WTC11 (cell line): ENCODE measurements around the gene EP400. TPM values are rescaled to one million over a fixed set of nuclear protein-coding genes. Genes with fewer than 3 reads are reported as not detected.

Source experiments
- ATAC-seq: fragments of 200-7000 bp; cut with Tn5 transposase; 2 replicates; pipeline ENCODE4 v1.10.0; 2021; ENCODE audit warnings: mild to moderate bottlenecking, moderate library complexity
- CTCF ChIA-PET: fragments of 300-600 bp; sonication (Branson Sonifier 250); formaldehyde crosslinking; loops from one replicate; lab custom pipeline; 2021; ENCODE audit warnings: antibody characterized with exemption; lab: Charles Lee
- POLR2A ChIA-PET: fragments of 350-600 bp; sonication (Branson Sonifier 250); formaldehyde crosslinking; loops from one replicate; lab custom pipeline; 2021; ENCODE audit warnings: antibody characterized with exemption; lab: Charles Lee
- DNase-seq: peaks from one replicate; pipeline ENCODE4 v3.0.0; 2021; ENCODE audit warnings: low spot score
- H3K27ac Mint-ChIP-seq: 2 replicates; pipeline ENCODE4 v1.8.0; 2021; ENCODE audit warnings: mixed read lengths
- H3K27me3 Mint-ChIP-seq: 2 replicates; pipeline ENCODE4 v1.8.0; 2021; ENCODE audit warnings: low read depth, mild to moderate bottlenecking, moderate library complexity, mixed read lengths
- H3K36me3 Mint-ChIP-seq: 2 replicates; pipeline ENCODE4 v1.8.0; 2021; ENCODE audit warnings: mixed read lengths
- H3K4me1 Mint-ChIP-seq: 2 replicates; pipeline ENCODE4 v1.8.0; 2022; ENCODE audit warnings: mixed read lengths
- H3K4me3 Mint-ChIP-seq: 2 replicates; pipeline ENCODE4 v1.8.0; 2021; ENCODE audit warnings: mild to moderate bottlenecking, moderate library complexity, mixed read lengths
- H3K9me3 Mint-ChIP-seq: 2 replicates; pipeline ENCODE4 v1.8.0; 2021; ENCODE audit warnings: mixed read lengths
- ARID4B ChIP-seq: sonication (generic); formaldehyde crosslinking; IDR thresholded peaks from 2 replicates; pipeline ENCODE4 v1.8.0; 2023; ENCODE audit warnings: missing genetic modification reagents, mild to moderate bottlenecking, borderline replicate concordance
- ATF2 ChIP-seq: sonication (generic); formaldehyde crosslinking; IDR thresholded peaks from 2 replicates; pipeline ENCODE4 v1.8.1; 2022; ENCODE audit warnings: low read depth, missing genetic modification reagents, borderline replicate concordance
- ATF6 ChIP-seq: sonication (generic); formaldehyde crosslinking; IDR thresholded peaks from 2 replicates; pipeline ENCODE4 v1.8.1; 2023; ENCODE audit warnings: mild to moderate bottlenecking, missing genetic modification reagents
- CTCF ChIP-seq: fragments of 200-600 bp; IDR thresholded peaks from 2 replicates; pipeline ENCODE4 v1.8.0; 2022; ENCODE audit warnings: antibody characterized with exemption
- EMX1 ChIP-seq: fragments of 250-450 bp; sonication (Bioruptor Pico); IDR thresholded peaks from 2 replicates; pipeline ENCODE4 v1.8.0; 2021; ENCODE audit warnings: mild to moderate bottlenecking
- FOXK1 ChIP-seq: sonication (generic); formaldehyde crosslinking; IDR thresholded peaks from 2 replicates; pipeline ENCODE4 v1.8.0; 2022; ENCODE audit warnings: mild to moderate bottlenecking, moderate library complexity, missing genetic modification reagents
- FOXP4 ChIP-seq: sonication (generic); formaldehyde crosslinking; IDR thresholded peaks from 2 replicates; pipeline ENCODE4 v1.8.0; 2022; ENCODE audit warnings: mild to moderate bottlenecking, missing genetic modification reagents
- GRHL2 ChIP-seq: fragments of 250-450 bp; sonication (Bioruptor Pico); IDR thresholded peaks from 2 replicates; pipeline ENCODE4 v1.8.0; 2022; ENCODE audit warnings: mild to moderate bottlenecking, moderate library complexity; ENCODE audit not compliant: insufficient replicate concordance, severe bottlenecking
- IRF2 ChIP-seq: sonication (generic); formaldehyde crosslinking; IDR thresholded peaks from 2 replicates; pipeline ENCODE4 v1.8.0; 2022; ENCODE audit warnings: low read depth, missing genetic modification reagents, borderline replicate concordance
- JUN ChIP-seq: sonication (generic); formaldehyde crosslinking; IDR thresholded peaks from 2 replicates; pipeline ENCODE4 v1.8.0; 2023; ENCODE audit warnings: mild to moderate bottlenecking, missing genetic modification reagents
- MAX ChIP-seq: sonication (generic); formaldehyde crosslinking; IDR thresholded peaks from 2 replicates; pipeline ENCODE4 v1.8.0; 2022; ENCODE audit warnings: mild to moderate bottlenecking, missing genetic modification reagents
- NFE2L1 ChIP-seq: sonication (generic); formaldehyde crosslinking; IDR thresholded peaks from 2 replicates; pipeline ENCODE4 v1.8.1; 2023; ENCODE audit warnings: missing genetic modification reagents
- NR1H2 ChIP-seq: sonication (generic); formaldehyde crosslinking; IDR thresholded peaks from 2 replicates; pipeline ENCODE4 v1.9.0; 2021; ENCODE audit warnings: mild to moderate bottlenecking, moderate library complexity, missing genetic modification reagents
- PRRX2 ChIP-seq: fragments of 250-450 bp; sonication (Bioruptor Pico); IDR thresholded peaks from 2 replicates; pipeline ENCODE4 v1.8.0; 2021; ENCODE audit warnings: mild to moderate bottlenecking
- RELA ChIP-seq: sonication (generic); formaldehyde crosslinking; IDR thresholded peaks from 2 replicates; pipeline ENCODE4 v1.8.1; 2022; ENCODE audit warnings: missing genetic modification reagents, mild to moderate bottlenecking, borderline replicate concordance
- SMAD3 ChIP-seq: sonication (generic); formaldehyde crosslinking; IDR thresholded peaks from 2 replicates; pipeline ENCODE4 v1.8.0; 2022; ENCODE audit warnings: missing genetic modification reagents, mild to moderate bottlenecking, borderline replicate concordance
- ZBTB21 ChIP-seq: sonication (generic); formaldehyde crosslinking; IDR thresholded peaks from 2 replicates; pipeline ENCODE4 v1.8.1; 2023; ENCODE audit warnings: mild to moderate bottlenecking, missing genetic modification reagents, borderline replicate concordance
- ZBTB43 ChIP-seq: sonication (generic); formaldehyde crosslinking; IDR thresholded peaks from 2 replicates; pipeline ENCODE4 v1.8.1; 2023; ENCODE audit warnings: mild to moderate bottlenecking, missing genetic modification reagents
- ZNF138 ChIP-seq: sonication (generic); formaldehyde crosslinking; conservative IDR thresholded peaks from 2 replicates; pipeline ENCODE4 v1.8.1; 2022; ENCODE audit warnings: mild to moderate bottlenecking, moderate library complexity, missing genetic modification reagents
- ZNF219 ChIP-seq: sonication (generic); formaldehyde crosslinking; IDR thresholded peaks from 2 replicates; pipeline ENCODE4 v1.8.0; 2023; ENCODE audit warnings: missing genetic modification reagents, mild to moderate bottlenecking, borderline replicate concordance
- ZNF232 ChIP-seq: sonication (generic); formaldehyde crosslinking; IDR thresholded peaks from 2 replicates; pipeline ENCODE4 v1.8.0; 2022; ENCODE audit warnings: mild to moderate bottlenecking, missing genetic modification reagents
- ZNF671 ChIP-seq: fragments of 250-450 bp; sonication (Bioruptor Pico); IDR thresholded peaks from 2 replicates; pipeline ENCODE4 v1.8.0; 2021; ENCODE audit warnings: mild to moderate bottlenecking
- total RNA-seq: library from RNA; stranded (reverse); gene quantifications from 3 replicates; pipeline ENCODE4 v1.2.3, GENCODE V29; 2021

Gene EP400
- total RNA-seq, 1 experiment from 2014 or later: 75.8 TPM

GRCh38 chr12:131983026-131983425 lies 33.3 kb downstream of the EP400 start (continued):
- TF ChIP-seq RELA (CRISPR knock-in tag) (no peak), NFE2L1 (no peak), ATF6 (CRISPR knock-in tag) (no peak), ZNF138 (CRISPR knock-in tag) (no peak), ZNF219 (CRISPR knock-in tag) (no peak), CTCF (no peak)

GRCh38 chr12:131983554-131983953 lies 33.8 kb downstream of the EP400 start:
- Mint-ChIP-seq H3K9me3 (no peaks in the 10 kb centered on the region), H3K36me3 (peaks cover 50% of the 10 kb centered on the region), H3K27ac (no peak overlapping the region), H3K4me3 (no peak overlapping the region), H3K4me1 (peaks cover 16% of the 10 kb centered on the region), H3K27me3 (no peaks in the 10 kb centered on the region)
- POLR2A ChIA-PET: no interaction called here
- TF ChIP-seq SMAD3 (CRISPR knock-in tag): no peak
- no peak for TF ChIP-seq MAX (CRISPR knock-in tag)
- TF ChIP-seq FOXK1 (CRISPR knock-in tag): no peak
- no peak for TF ChIP-seq ZNF232
- no peak for TF ChIP-seq ZBTB21 (CRISPR knock-in tag)
- no peak for TF ChIP-seq NR1H2 (CRISPR knock-in tag)
- TF ChIP-seq FOXP4 (CRISPR knock-in tag): no peak
- TF ChIP-seq ATF2 (CRISPR knock-in tag): no peak
- no peak for TF ChIP-seq IRF2
- TF ChIP-seq ZBTB43 (CRISPR knock-in tag): no peak
- no peak for TF ChIP-seq GRHL2 (CRISPR knock-in tag)
- TF ChIP-seq JUN (CRISPR knock-in tag): no peak
- TF ChIP-seq PRRX2 (CRISPR knock-in tag): no peak
- no peak for TF ChIP-seq ZNF671 (CRISPR knock-in tag)
- TF ChIP-seq EMX1 (CRISPR knock-in tag): no peak
- TF ChIP-seq ARID4B (CRISPR knock-in tag): no peak
- CTCF ChIA-PET: no interaction called here
- DNase-seq: no peak
- no peak for ATAC-seq
